T-cell (primary cell): Measurements from ENCODE around the gene TUB. TPM values are rescaled to one million over a fixed set of nuclear protein-coding genes. Genes with fewer than 3 reads are reported as not detected.

Experiments used
- ATAC-seq, 4 experiments: fragments of 200-7000 bp in 3 of 4; fragments of 150-1000 bp in 1 of 4; cut with Tn5 transposase; replicated peaks in 1 of 4; 1 replicate in 3 of 4; 2 replicates in 1 of 4; pipeline ENCODE4 v1.10.0; 2021; ENCODE audit warnings: moderate library complexity in 3 of 4, mild to moderate bottlenecking in 2 of 4, moderate number of reproducible peaks in 1 of 4
- CTCF ChIA-PET, 2 donors: fragments of 300-600 bp; sonication (Branson Sonifier 250); formaldehyde crosslinking; loops; one replicate each; lab custom pipeline; 2022; ENCODE audit warnings: antibody characterized with exemption in 2 of 2; lab: Charles Lee
- POLR2A ChIA-PET, 2 donors: fragments of 300-600 bp; sonication (Branson Sonifier 250); formaldehyde crosslinking; loops; one replicate each; lab custom pipeline; 2022; ENCODE audit warnings: antibody characterized with exemption in 2 of 2; lab: Charles Lee
- DNase-seq, 35 experiments: peaks; one replicate each; pipeline versions ENCODE4 v3.0.0 to v3.0.0-alpha.2; 2013 to 2023
- H3K27ac ChIP-seq: one replicate; pipeline ENCODE4 v1.5.1; 2013; ENCODE audit warnings: low read length
- H3K27me3 ChIP-seq, 2 experiments: replicated peaks in 1 of 2; 1 replicate in 1 of 2; 2 replicates in 1 of 2; pipeline versions ENCODE4 v1.6.1 to v1.7.0; 2013; ENCODE audit warnings: low read length in 1 of 2, mixed read lengths in 1 of 2; ENCODE audit not compliant: control insufficient read depth in 2 of 2, insufficient read depth in 2 of 2; ENCODE audit errors: extremely low read depth in 1 of 2
- H3K36me3 ChIP-seq, 2 donors: 1 replicate in 1 of 2; 2 replicates in 1 of 2; pipeline versions ENCODE4 v1.6.1 to v1.7.0; 2013; ENCODE audit warnings: low read length in 1 of 2; ENCODE audit not compliant: control insufficient read depth in 2 of 2, insufficient read depth in 1 of 2; ENCODE audit errors: extremely low read depth in 1 of 2
- H3K4me1 ChIP-seq, 2 experiments: 1 replicate in 1 of 2; 2 replicates in 1 of 2; pipeline versions ENCODE4 v1.6.1 to v1.7.0; 2013; ENCODE audit warnings: low read length in 2 of 2, mixed read lengths in 1 of 2; ENCODE audit not compliant: insufficient read depth in 2 of 2, control insufficient read depth in 1 of 2; ENCODE audit errors: extremely low read depth in 1 of 2
- H3K4me3 ChIP-seq, 2 donors: 1 replicate in 1 of 2; 2 replicates in 1 of 2; pipeline versions ENCODE4 v1.5.1 to v1.7.0; 2013; ENCODE audit warnings: mild to moderate bottlenecking in 2 of 2, low read length in 1 of 2, moderate library complexity in 1 of 2; ENCODE audit not compliant: control insufficient read depth in 1 of 2; ENCODE audit errors: extremely low read depth in 1 of 2
- H3K9me3 ChIP-seq: 2 replicates; pipeline ENCODE4 v1.7.0; 2013
- H3K27ac Mint-ChIP-seq, 2 donors: one replicate each; pipeline ENCODE4 v1.8.0; 2020 to 2021; ENCODE audit warnings: mild to moderate bottlenecking in 2 of 2, mixed read lengths in 2 of 2
- H3K27me3 Mint-ChIP-seq, 2 donors: one replicate each; pipeline ENCODE4 v1.8.0; 2021 to 2022; ENCODE audit warnings: mixed read lengths in 2 of 2
- H3K36me3 Mint-ChIP-seq: one replicate; pipeline ENCODE4 v1.8.0; 2021; ENCODE audit warnings: mixed read lengths
- H3K4me1 Mint-ChIP-seq, 3 donors: one replicate each; pipeline ENCODE4 v1.8.0; 2020 to 2022; ENCODE audit warnings: mixed read lengths in 3 of 3, mild to moderate bottlenecking in 1 of 3
- H3K4me3 Mint-ChIP-seq, 3 donors: one replicate each; pipeline ENCODE4 v1.8.0; 2020 to 2022; ENCODE audit warnings: mild to moderate bottlenecking in 3 of 3, mixed read lengths in 3 of 3, moderate library complexity in 3 of 3
- H3K9me3 Mint-ChIP-seq, 3 donors: one replicate each; pipeline ENCODE4 v1.8.0; 2020 to 2022; ENCODE audit warnings: mixed read lengths in 3 of 3
- WGBS: methylation state at CpG from one replicate; pipeline ENCODE4 v1.1.5; 2013; ENCODE audit warnings: missing lambda C conversion rate; ENCODE audit not compliant: insufficient coverage; 5-methylcytosine and 5-hydroxymethylcytosine counted together
- total RNA-seq, 35 experiments: library from RNA in 6 of 35; stranded (reverse) in 6 of 35; fragments of 120-200 nt in 1 of 35; gene quantifications; one replicate each; pipeline versions ENCODE4 v1.2.1 to v1.2.4 and lab custom pipeline; 2013 to 2026

The TUB gene
- total RNA-seq, 5 donors from 2014 or later (not counting 1 experiment from before 2014, with no cell fraction given): 0.05 to 0.33 (median 0.19) TPM

DNA sequence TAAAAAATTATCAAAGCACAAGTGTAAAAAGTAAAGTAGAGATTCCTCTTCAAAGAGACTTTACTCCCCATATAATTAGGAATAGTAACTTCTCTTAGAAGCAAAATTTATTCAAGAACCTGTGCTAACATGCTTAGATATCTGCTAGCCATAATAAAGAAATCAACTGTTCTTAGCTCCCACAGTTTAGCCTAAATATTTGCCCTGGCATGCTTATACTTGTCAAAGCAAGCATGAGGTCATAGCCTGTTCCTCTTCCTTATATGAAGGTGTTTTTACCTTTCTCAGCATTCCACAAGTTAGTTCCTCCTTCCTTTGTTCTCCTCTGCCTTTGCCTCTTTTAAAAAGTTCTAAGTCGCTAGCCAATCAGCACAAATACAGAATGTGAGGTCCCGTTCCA lies 57.5 kb downstream of the TUB start:
- Histone ChIP-seq H3K27me3 (no peaks in the 10 kb centered on the region), H3K4me3 (no peak overlapping the region), H3K36me3 (peaks cover 0 to 3% of the 10 kb centered on the region in 2 donors), H3K27ac (no peak overlapping the region), H3K4me1 (no peaks in the 10 kb centered on the region), H3K9me3 (no peaks in the 10 kb centered on the region)
- Mint-ChIP-seq H3K27me3 (no peaks in the 10 kb centered on the region), H3K4me3 (no peak overlapping the region), H3K4me1 (no peaks in the 10 kb centered on the region), H3K9me3 (no peaks in the 10 kb centered on the region), H3K36me3 (peaks cover 37% of the 10 kb centered on the region), H3K27ac (no peak overlapping the region)
- 100% methylated on average over 1 of the region's 2 CpGs for WGBS
- no peak for ATAC-seq
- ChIA-PET CTCF (no interaction called here), POLR2A (interaction anchor here in 1 of 2 donors (0.6 kb wide), 1 partner anchor 1000 kb away, joined by 5 read pairs; no protein-coding TSS in a partner anchor)
- no peak for DNase-seq

DNA sequence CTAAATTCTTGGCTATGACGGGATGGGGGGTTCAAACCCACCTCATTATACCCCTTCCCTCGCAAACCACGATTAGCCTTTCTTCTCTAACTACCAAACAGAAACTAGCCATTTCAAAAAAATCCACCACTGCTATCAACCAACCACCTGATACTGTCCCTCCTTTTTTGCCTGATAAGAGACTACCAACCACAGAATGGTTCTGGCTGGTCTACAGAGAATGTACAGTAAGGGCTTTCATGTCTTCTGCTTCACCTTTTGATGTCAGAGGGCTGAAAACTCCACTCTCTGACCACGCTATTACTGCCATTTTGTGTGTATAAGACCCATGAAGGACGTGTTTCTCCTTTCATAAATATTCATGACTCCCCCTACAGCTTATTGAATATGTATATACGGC lies 68.7 kb downstream of the TUB start:
- ChIA-PET CTCF (interaction anchor here in 1 of 2 donors (0.5 kb wide), 1 partner anchor 40 kb away, joined by 3 read pairs; no protein-coding TSS in a partner anchor), POLR2A (no interaction called here)
- no peak overlapping the region for H3K4me3 ChIP-seq

More for the DNA sequence above, 68.7 kb downstream of the TUB start:
- Mint-ChIP-seq H3K9me3 (peaks cover 0 to 3% (median 0%) of the 10 kb centered on the region in 3 donors), H3K4me3 (no peak overlapping the region), H3K4me1 (peaks cover 0 to 4% (median 0%) of the 10 kb centered on the region in 3 donors), H3K27me3 (no peaks in the 10 kb centered on the region), H3K36me3 (peaks cover 14% of the 10 kb centered on the region), H3K27ac (no peak overlapping the region)
- 63% methylated on average over 3 of the region's 6 CpGs for WGBS
- Histone ChIP-seq H3K36me3 (no peaks in the 10 kb centered on the region), H3K4me1 (no peaks in the 10 kb centered on the region), H3K9me3 (no peaks in the 10 kb centered on the region), H3K27me3 (no peaks in the 10 kb centered on the region), H3K27ac (no peak overlapping the region)
- no peak for ATAC-seq
- DNase-seq: no peak

Other genes starting within 250 kb of the TUB start
- gene OR10A6, start 149.9 kb upstream of the TUB start, total RNA-seq: not detected
- not detected for gene OR10A3, start 139.5 kb upstream of the TUB start, total RNA-seq
- not detected for gene NLRP10, start 115.8 kb upstream of the TUB start, total RNA-seq
- gene EIF3F, start 93.9 kb upstream of the TUB start, total RNA-seq: 100 to 1,000 TPM; 344 to 400 (median 369) TPM
- gene RIC3, start 87.8 kb downstream of the TUB start, total RNA-seq: 10 to 100 TPM; 32.0 to 47.5 (median 37.5) TPM
- gene LMO1, start 182.7 kb downstream of the TUB start, total RNA-seq: not detected